ENCODE results near the gene CEBPE.

GRCh38 chr14:23137192-23137812, 18.2 kb upstream of the CEBPE start:
- TF ChIP-seq EP300 (IDR thresholded peaks at IDR 0.05; ENCODE audit: borderline replicate concordance in 1 of 2, low read depth in 1 of 2, low read length in 1 of 2): no peak
- TF ChIP-seq GABPA (IDR thresholded peaks at IDR 0.05; ENCODE audit: low read depth): no peak
- no peak for TF ChIP-seq GATA2 (CRISPR knock-in tag; IDR thresholded peaks at IDR 0.05)
- TF ChIP-seq, protein P1, sequence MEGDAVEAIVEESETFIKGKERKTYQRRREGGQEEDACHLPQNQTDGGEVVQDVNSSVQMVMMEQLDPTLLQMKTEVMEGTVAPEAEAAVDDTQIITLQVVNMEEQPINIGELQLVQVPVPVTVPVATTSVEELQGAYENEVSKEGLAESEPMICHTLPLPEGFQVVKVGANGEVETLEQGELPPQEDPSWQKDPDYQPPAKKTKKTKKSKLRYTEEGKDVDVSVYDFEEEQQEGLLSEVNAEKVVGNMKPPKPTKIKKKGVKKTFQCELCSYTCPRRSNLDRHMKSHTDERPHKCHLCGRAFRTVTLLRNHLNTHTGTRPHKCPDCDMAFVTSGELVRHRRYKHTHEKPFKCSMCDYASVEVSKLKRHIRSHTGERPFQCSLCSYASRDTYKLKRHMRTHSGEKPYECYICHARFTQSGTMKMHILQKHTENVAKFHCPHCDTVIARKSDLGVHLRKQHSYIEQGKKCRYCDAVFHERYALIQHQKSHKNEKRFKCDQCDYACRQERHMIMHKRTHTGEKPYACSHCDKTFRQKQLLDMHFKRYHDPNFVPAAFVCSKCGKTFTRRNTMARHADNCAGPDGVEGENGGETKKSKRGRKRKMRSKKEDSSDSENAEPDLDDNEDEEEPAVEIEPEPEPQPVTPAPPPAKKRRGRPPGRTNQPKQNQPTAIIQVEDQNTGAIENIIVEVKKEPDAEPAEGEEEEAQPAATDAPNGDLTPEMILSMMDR (IDR thresholded peaks at IDR 0.05): no peak
- no peak for TF ChIP-seq REST (IDR thresholded peaks at IDR 0.05; ENCODE audit: low read depth, low read length)
- no peak for TF ChIP-seq TAF1 (IDR thresholded peaks at IDR 0.05; ENCODE audit: borderline replicate concordance, low read depth, low read length)
- no peak for TF ChIP-seq MXI1 (IDR thresholded peaks at IDR 0.05; ENCODE audit: low read depth, low read length)

Measured in SK-N-SH (cell line).